Mesenchymal stem cell (in vitro differentiated cells and primary cell): ENCODE measurements around the gene RAB39B.

Source experiments
- DNase-seq: peaks from one replicate; pipeline ENCODE4 v3.0.0-alpha.2; 2013
- H2AFZ ChIP-seq: one replicate; pipeline ENCODE4 v1.6.1; 2013; ENCODE audit warnings: low read depth, mild to moderate bottlenecking, control low read depth, inconsistent platforms, low read length, moderate library complexity
- H2AK5ac ChIP-seq: 2 replicates; pipeline ENCODE4 v1.6.1; 2013; ENCODE audit warnings: low read length, moderate library complexity, mild to moderate bottlenecking, inconsistent platforms; ENCODE audit not compliant: severe bottlenecking
- H2BK120ac ChIP-seq: one replicate; pipeline ENCODE4 v1.6.1; 2013; ENCODE audit warnings: low read depth, mild to moderate bottlenecking, inconsistent platforms, low read length, moderate library complexity
- H2BK12ac ChIP-seq, 2 experiments: one replicate each; pipeline ENCODE4 v1.6.1; 2013; ENCODE audit warnings: inconsistent platforms in 2 of 2, low read length in 2 of 2, mild to moderate bottlenecking in 2 of 2, moderate library complexity in 2 of 2, control low read depth in 1 of 2
- H2BK15ac ChIP-seq: one replicate; pipeline ENCODE4 v1.6.1; 2013; ENCODE audit warnings: mild to moderate bottlenecking, low read depth, inconsistent platforms; ENCODE audit not compliant: poor library complexity, severe bottlenecking
- H2BK5ac ChIP-seq: 2 replicates; pipeline ENCODE4 v1.6.1; 2013; ENCODE audit warnings: low read depth, mild to moderate bottlenecking, low read length, control low read depth, inconsistent platforms; ENCODE audit not compliant: poor library complexity, severe bottlenecking
- H3K14ac ChIP-seq, 2 experiments: one replicate each; pipeline ENCODE4 v1.6.1; 2013; ENCODE audit warnings: inconsistent platforms in 2 of 2, low read length in 2 of 2, control low read depth in 1 of 2, mild to moderate bottlenecking in 1 of 2, moderate library complexity in 1 of 2
- H3K18ac ChIP-seq, 2 experiments: one replicate each; pipeline ENCODE4 v1.6.1; 2013; ENCODE audit warnings: inconsistent platforms in 2 of 2, low read length in 2 of 2, control low read depth in 1 of 2, low read depth in 1 of 2, mild to moderate bottlenecking in 1 of 2
- H3K23ac ChIP-seq, 2 experiments: one replicate each; pipeline ENCODE4 v1.6.1; 2013; ENCODE audit warnings: inconsistent platforms in 2 of 2, low read length in 2 of 2, mild to moderate bottlenecking in 2 of 2, moderate library complexity in 2 of 2, control low read depth in 1 of 2
- H3K27ac ChIP-seq: 2 replicates; pipeline ENCODE4 v1.5.1; 2013; ENCODE audit warnings: mild to moderate bottlenecking, moderate library complexity, low read length, control low read depth, inconsistent platforms; ENCODE audit not compliant: poor library complexity, severe bottlenecking
- H3K27me3 ChIP-seq, 2 experiments: 2 replicates each; pipeline versions ENCODE4 v1.6.1 to v1.7.0; 2013; ENCODE audit warnings: low read length in 2 of 2, mild to moderate bottlenecking in 2 of 2, moderate library complexity in 2 of 2, control low read depth in 1 of 2, inconsistent platforms in 1 of 2; ENCODE audit not compliant: control insufficient read depth in 1 of 2, insufficient read depth in 1 of 2
- H3K36me3 ChIP-seq, 2 experiments: 2 replicates each; pipeline versions ENCODE4 v1.6.1 to v1.7.0; 2013; ENCODE audit warnings: low read length in 2 of 2, control low read depth in 1 of 2, inconsistent platforms in 1 of 2, low read depth in 1 of 2, mild to moderate bottlenecking in 1 of 2; ENCODE audit not compliant: insufficient read depth in 2 of 2, control insufficient read depth in 1 of 2
- H3K4ac ChIP-seq, 2 experiments: one replicate each; pipeline ENCODE4 v1.6.1; 2013; ENCODE audit warnings: inconsistent platforms in 2 of 2, low read length in 2 of 2, mild to moderate bottlenecking in 2 of 2, moderate library complexity in 2 of 2, control low read depth in 1 of 2, low read depth in 1 of 2
- H3K4me1 ChIP-seq: 2 replicates; pipeline ENCODE4 v1.6.1; 2013; ENCODE audit warnings: low read depth, low read length, control low read depth; ENCODE audit not compliant: control insufficient read depth, insufficient read depth
- H3K4me2 ChIP-seq: 2 replicates; pipeline ENCODE4 v1.6.1; 2013; ENCODE audit warnings: low read length, mild to moderate bottlenecking, inconsistent platforms; ENCODE audit not compliant: poor library complexity, severe bottlenecking
- H3K4me3 ChIP-seq, 2 experiments: 2 replicates each; pipeline versions ENCODE4 v1.5.1 to v1.7.0; 2013; ENCODE audit warnings: low read length in 2 of 2, mild to moderate bottlenecking in 2 of 2, control low read depth in 1 of 2, low read depth in 1 of 2; ENCODE audit not compliant: insufficient read depth in 1 of 2
- H3K79me1 ChIP-seq: replicated peaks from 2 replicates; pipeline ENCODE4 v1.6.1; 2013; ENCODE audit warnings: mild to moderate bottlenecking, control low read depth, low read length, inconsistent platforms; ENCODE audit not compliant: poor library complexity, severe bottlenecking
- H3K9ac ChIP-seq: 2 replicates; pipeline ENCODE4 v1.7.0; 2013; ENCODE audit warnings: mild to moderate bottlenecking, low read length, moderate library complexity
- H3K9me3 ChIP-seq: 2 replicates; pipeline ENCODE4 v1.7.0; 2013; ENCODE audit warnings: mild to moderate bottlenecking, low read length; ENCODE audit not compliant: control insufficient read depth
- H4K8ac ChIP-seq: one replicate; pipeline ENCODE4 v1.6.1; 2013; ENCODE audit warnings: inconsistent platforms, mild to moderate bottlenecking, low read length, moderate library complexity
- H4K91ac ChIP-seq: one replicate; pipeline ENCODE4 v1.6.1; 2013; ENCODE audit warnings: mild to moderate bottlenecking, low read length, inconsistent platforms
- WGBS: methylation state at CpG from one replicate; pipeline ENCODE4 v1.1.7; 2013; ENCODE audit warnings: mixed read lengths; 5-methylcytosine and 5-hydroxymethylcytosine counted together

Gene RAB39B

GRCh38 chrX:155259752-155260151 lies 4.5 kb downstream of the RAB39B start:
- H3K4me1 ChIP-seq: peaks cover 6% of the 10 kb centered on the region
- H3K23ac ChIP-seq: no peak overlapping the region
- H4K91ac ChIP-seq: no peak overlapping the region
- H2BK12ac ChIP-seq: no peak overlapping the region
- no peak overlapping the region for H3K18ac ChIP-seq
- peaks cover 0 to 6% of the 10 kb centered on the region in 2 experiments for H3K27me3 ChIP-seq
- H4K8ac ChIP-seq: no peak overlapping the region
- H3K4me3 ChIP-seq: no peak overlapping the region
- no peak overlapping the region for H2AFZ ChIP-seq
- H2BK120ac ChIP-seq: no peak overlapping the region
- no peaks in the 10 kb centered on the region for H3K36me3 ChIP-seq
- H3K27ac ChIP-seq: no peak overlapping the region
- H3K9ac ChIP-seq: no peak overlapping the region
- no peak overlapping the region for H2AK5ac ChIP-seq
- no peak overlapping the region for H2BK5ac ChIP-seq
- no peak overlapping the region for H2BK15ac ChIP-seq
- H3K14ac ChIP-seq: no peak overlapping the region
- DNase-seq: no peak
- no peaks in the 10 kb centered on the region for H3K79me1 ChIP-seq
- no peaks in the 10 kb centered on the region for H3K9me3 ChIP-seq
- H3K4me2 ChIP-seq: no peak overlapping the region
- 65% methylated on average over 3 of the region's 3 CpGs for WGBS
- no peak overlapping the region for H3K4ac ChIP-seq

GRCh38 chrX:155251391-155251790 lies 12.9 kb downstream of the RAB39B start:
- H3K36me3 ChIP-seq: no peaks in the 10 kb centered on the region
- no peak overlapping the region for H2AK5ac ChIP-seq
- H3K14ac ChIP-seq: no peak overlapping the region
- no peaks in the 10 kb centered on the region for H3K79me1 ChIP-seq
- H2BK120ac ChIP-seq: no peak overlapping the region
- H4K8ac ChIP-seq: no peak overlapping the region
- WGBS: no CpG with 5 or more reads among the region's 1 CpG
- no peaks in the 10 kb centered on the region for H3K27me3 ChIP-seq
- H2BK12ac ChIP-seq: no peak overlapping the region
- H2AFZ ChIP-seq: no peak overlapping the region
- H4K91ac ChIP-seq: no peak overlapping the region
- peaks cover 5% of the 10 kb centered on the region for H3K9me3 ChIP-seq
- no peak overlapping the region for H3K4me2 ChIP-seq
- no peak overlapping the region for H2BK15ac ChIP-seq
- H3K23ac ChIP-seq: no peak overlapping the region
- no peak overlapping the region for H3K4me3 ChIP-seq
- no peak overlapping the region for H2BK5ac ChIP-seq
- no peak overlapping the region for H3K27ac ChIP-seq
- no peak overlapping the region for H3K4ac ChIP-seq
- H3K9ac ChIP-seq: no peak overlapping the region
- no peak for DNase-seq
- H3K4me1 ChIP-seq: no peaks in the 10 kb centered on the region
- no peak overlapping the region for H3K18ac ChIP-seq

- no peak overlapping the region for H3K4ac ChIP-seq
- H2AK5ac ChIP-seq: no peak overlapping the region
- H3K14ac ChIP-seq: no peak overlapping the region
- H3K79me1 ChIP-seq: no peaks in the 10 kb centered on the region
- H3K9ac ChIP-seq: no peak overlapping the region
- H3K27me3 ChIP-seq: no peaks in the 10 kb centered on the region
- 94% methylated on average over 4 of the region's 4 CpGs for WGBS
- no peak overlapping the region for H2BK12ac ChIP-seq
- no peak for DNase-seq
- H3K27ac ChIP-seq: no peak overlapping the region
- H2BK5ac ChIP-seq: no peak overlapping the region
- H4K91ac ChIP-seq: no peak overlapping the region
- H3K36me3 ChIP-seq: no peaks in the 10 kb centered on the region
- no peak overlapping the region for H3K18ac ChIP-seq
- H3K4me3 ChIP-seq: no peak overlapping the region
- no peak overlapping the region for H2BK120ac ChIP-seq
- H3K23ac ChIP-seq: no peak overlapping the region
- H3K4me1 ChIP-seq: no peaks in the 10 kb centered on the region
- no peak overlapping the region for H2BK15ac ChIP-seq
- H3K9me3 ChIP-seq: peaks cover 9% of the 10 kb centered on the region
- no peak overlapping the region for H3K4me2 ChIP-seq
- H2AFZ ChIP-seq: no peak overlapping the region
- no peak overlapping the region for H4K8ac ChIP-seq
These were observed 16.8 kb downstream of the RAB39B start for GRCh38 chrX:155247497-155247896.

GRCh38 chrX:155246748-155247147 lies 17.5 kb downstream of the RAB39B start:
- H2BK120ac ChIP-seq: no peak overlapping the region
- 100% methylated on average over 1 of the region's 1 CpG for WGBS
- DNase-seq: peak; percentile 1
- no peak overlapping the region for H2BK5ac ChIP-seq
- no peak overlapping the region for H3K4me2 ChIP-seq
- H2BK15ac ChIP-seq: no peak overlapping the region
- no peak overlapping the region for H3K18ac ChIP-seq
- H3K9me3 ChIP-seq: peaks cover 7% of the 10 kb centered on the region
- H3K4ac ChIP-seq: no peak overlapping the region
- no peak overlapping the region for H2AK5ac ChIP-seq
- H2BK12ac ChIP-seq: no peak overlapping the region
- no peak overlapping the region for H3K27ac ChIP-seq
- no peaks in the 10 kb centered on the region for H3K4me1 ChIP-seq
- H2AFZ ChIP-seq: no peak overlapping the region
- no peaks in the 10 kb centered on the region for H3K27me3 ChIP-seq
- no peak overlapping the region for H3K4me3 ChIP-seq
- no peak overlapping the region for H4K8ac ChIP-seq
- H3K9ac ChIP-seq: no peak overlapping the region
- H3K14ac ChIP-seq: no peak overlapping the region
- H3K36me3 ChIP-seq: no peaks in the 10 kb centered on the region
- H3K23ac ChIP-seq: no peak overlapping the region
- no peak overlapping the region for H4K91ac ChIP-seq
- no peaks in the 10 kb centered on the region for H3K79me1 ChIP-seq
